A549 (cell line): ENCODE measurements around the gene FOXB2. TPM values are rescaled to one million over a fixed set of nuclear protein-coding genes. Genes with fewer than 3 reads are reported as not detected.

ENCODE experiments used
- ATAC-seq, 2 experiments: fragments of 200-7000 bp in 1 of 2; fragments of >200 bp in 1 of 2; cut with Nextera tagmentation in 1 of 2; cut with Tn5 transposase in 1 of 2; 3 replicates each; pipeline versions ENCODE4 v1.8.0 to v1.9.1; 2018 to 2020; ENCODE audit warnings: mild to moderate bottlenecking in 1 of 2, moderate library complexity in 1 of 2
- CTCF ChIA-PET: fragments of 300-600 bp; sonication (Branson Sonifier 250); formaldehyde crosslinking; extraction: SDS; loops from one replicate; lab custom pipeline; 2021; ENCODE audit warnings: antibody characterized with exemption, inconsistent platforms; lab: Yijun Ruan, JAX
- POLR2A ChIA-PET: fragments of 350-600 bp; formaldehyde crosslinking; extraction: SDS; loops from one replicate; lab custom pipeline; 2021; ENCODE audit warnings: antibody characterized with exemption, inconsistent platforms; lab: Yijun Ruan, JAX
- DNase-seq, 2 experiments: peaks; one replicate each; pipeline versions ENCODE4 v3.0.0 to v3.0.0-alpha.2; 2011 to 2016; ENCODE audit warnings: low read depth in 1 of 2, low spot score in 1 of 2
- FAIRE-seq: peaks from 2 replicates; lab custom pipeline; 2011; peaks lifted over from hg19 to GRCh38; lab: Jason Lieb, UNC
- H3K27ac ChIP-seq, 2 experiments: fragments of >200 bp; sonication (Bioruptor Twin); formaldehyde crosslinking; 3 replicates each; pipeline ENCODE4 v1.5.1; 2016 to 2017
- H3K4me1 ChIP-seq: fragments of >200 bp; sonication (Bioruptor Twin); formaldehyde crosslinking; 3 replicates; pipeline ENCODE4 v1.6.1; 2016
- H3K4me2 ChIP-seq: fragments of >200 bp; sonication (Bioruptor Twin); formaldehyde crosslinking; 3 replicates; pipeline ENCODE4 v1.6.1; 2016
- H3K4me3 ChIP-seq: fragments of >200 bp; sonication (Bioruptor Twin); formaldehyde crosslinking; 3 replicates; pipeline ENCODE4 v1.5.1; 2016
- H3K9me3 ChIP-seq: fragments of >200 bp; sonication (Bioruptor Twin); formaldehyde crosslinking; 3 replicates; pipeline ENCODE4 v1.6.1; 2016
- BHLHE40 ChIP-seq: IDR thresholded peaks from 2 replicates; pipeline ENCODE4 v1.6.1; 2012; ENCODE audit warnings: low read depth, low read length, inconsistent platforms
- CBX8 ChIP-seq: fragments of 200-600 bp; sonication (generic); IDR thresholded peaks from 2 replicates; pipeline ENCODE4 v1.6.1; 2016
- CHD4 ChIP-seq: fragments of 200-600 bp; sonication (generic); IDR thresholded peaks from 2 replicates; pipeline ENCODE4 v1.6.1; 2016; ENCODE audit warnings: antibody characterized with exemption, mild to moderate bottlenecking, borderline replicate concordance
- E2F6 ChIP-seq: IDR thresholded peaks from 2 replicates; pipeline ENCODE4 v1.6.1; 2012; ENCODE audit warnings: low read depth, borderline replicate concordance
- EHMT2 ChIP-seq: fragments of 200-600 bp; sonication (generic); IDR thresholded peaks from 2 replicates; pipeline ENCODE4 v1.6.1; 2016; ENCODE audit warnings: antibody characterized with exemption, low read depth, mild to moderate bottlenecking, moderate library complexity
- FOXS1 ChIP-seq: fragments of 250-450 bp; sonication (Bioruptor Pico); IDR thresholded peaks from 2 replicates; pipeline ENCODE4 v1.5.0; 2020; ENCODE audit warnings: mild to moderate bottlenecking, moderate library complexity
- HDAC2 ChIP-seq: fragments of 200-600 bp; sonication (generic); IDR thresholded peaks from 2 replicates; pipeline ENCODE4 v1.6.1; 2016
- HES2 ChIP-seq: fragments of >200 bp; sonication (Bioruptor Twin); formaldehyde crosslinking; IDR thresholded peaks from 2 replicates; pipeline ENCODE4 v1.6.1; 2016
- HEYL ChIP-seq: fragments of 250-450 bp; sonication (Bioruptor Pico); IDR thresholded peaks from 2 replicates; pipeline ENCODE4 v1.8.0; 2021; ENCODE audit warnings: mild to moderate bottlenecking, moderate library complexity
- JUN ChIP-seq, 2 experiments: fragments of >200 bp; sonication (Bioruptor Twin); formaldehyde crosslinking; IDR thresholded peaks; 2 replicates in 1 of 2; 3 replicates in 1 of 2; pipeline ENCODE4 v1.6.1; 2016 to 2017
- JUNB ChIP-seq: fragments of >200 bp; sonication (Bioruptor Twin); formaldehyde crosslinking; IDR thresholded peaks from 2 replicates; pipeline ENCODE4 v1.6.1; 2016
- MAX ChIP-seq: IDR thresholded peaks from 2 replicates; pipeline ENCODE4 v1.6.1; 2012
- MYC ChIP-seq: IDR thresholded peaks from 2 replicates; pipeline ENCODE4 v1.6.1; 2012; ENCODE audit warnings: mild to moderate bottlenecking, inconsistent platforms, low read length, improper control_type of control experiment, borderline replicate concordance
- NFE2L2 ChIP-seq: fragments of 150-350 bp; conservative IDR thresholded peaks from 2 replicates; pipeline ENCODE4 v1.6.1; 2014; ENCODE audit warnings: low read length
- NPAS2 ChIP-seq: fragments of 250-450 bp; sonication (Bioruptor Pico); IDR thresholded peaks from 2 replicates; pipeline ENCODE4 v1.8.0; 2022; ENCODE audit warnings: mild to moderate bottlenecking, moderate library complexity, borderline replicate concordance
- PBX3 ChIP-seq: IDR thresholded peaks from 2 replicates; pipeline ENCODE4 v1.6.1; 2012
- POLR2AphosphoS2 ChIP-seq: conservative IDR thresholded peaks from 2 replicates; pipeline ENCODE4 v1.6.1; 2012; ENCODE audit warnings: low read length, improper control_type of control experiment, inconsistent platforms
- RARB ChIP-seq: fragments of 250-450 bp; sonication (Bioruptor Pico); IDR thresholded peaks from 2 replicates; pipeline ENCODE4 v1.8.0; 2021; ENCODE audit warnings: mild to moderate bottlenecking, moderate library complexity
- REST ChIP-seq: fragments of 200-600 bp; sonication (generic); IDR thresholded peaks from 2 replicates; pipeline ENCODE4 v1.6.1; 2016; ENCODE audit warnings: antibody characterized with exemption, mild to moderate bottlenecking, moderate library complexity
- RFX5 ChIP-seq: fragments of 450-650 bp; IDR thresholded peaks from 2 replicates; pipeline ENCODE4 v1.7.1; 2014; ENCODE audit warnings: antibody characterized with exemption, mild to moderate bottlenecking, moderate library complexity
- SMC3 ChIP-seq: fragments of >200 bp; sonication (Bioruptor Twin); formaldehyde crosslinking; IDR thresholded peaks from 3 replicates; pipeline ENCODE4 v1.6.1; 2018; ENCODE audit warnings: inconsistent platforms
- TFCP2L1 ChIP-seq: fragments of 250-450 bp; sonication (Bioruptor Pico); IDR thresholded peaks from 2 replicates; pipeline ENCODE4 v1.5.0; 2021; ENCODE audit warnings: mild to moderate bottlenecking
- USF2 ChIP-seq: fragments of 450-650 bp; IDR thresholded peaks from 2 replicates; pipeline ENCODE4 v1.6.1; 2014; ENCODE audit warnings: antibody characterized with exemption
- ZC3H11A ChIP-seq: fragments of 450-650 bp; IDR thresholded peaks from 2 replicates; pipeline ENCODE4 v1.6.1; 2014; ENCODE audit warnings: antibody characterized with exemption, mild to moderate bottlenecking
- ZFP36 ChIP-seq: fragments of 450-650 bp; IDR thresholded peaks from 2 replicates; pipeline ENCODE4 v1.6.1; 2014; ENCODE audit warnings: borderline replicate concordance; ENCODE audit not compliant: partially characterized antibody
- WGBS: methylation state at CpG from one replicate; pipeline ENCODE4 v1.1.6; 2017; ENCODE audit errors: missing lambda C conversion rate; 5-methylcytosine and 5-hydroxymethylcytosine counted together
- polyA plus RNA-seq, 4 experiments: library from polyadenylated mRNA; depleted of rRNA in 3 of 4; stranded (reverse); fragments of >200 nt; fragmentation: RNase III in 1 of 4; extraction: RNeasy Plus Mini Kit Qiagen cat#74134 plus additional on column Dnase treatment in 1 of 4; gene quantifications; 2 replicates in 3 of 4; 3 replicates in 1 of 4; pipeline ENCODE4 v1.2.3, GENCODE V29; 2011 to 2017

The FOXB2 gene
- polyA plus RNA-seq, 2 of the 4 experiments (the other 2 are of a cell fraction) = not detected

- no peaks in the 10 kb centered on the region for H3K9me3 ChIP-seq
- FAIRE-seq (no peak), DNase-seq (no peak), ATAC-seq (no peak)
- 73% methylated on average over 4 of the region's 4 CpGs for WGBS
- no peak overlapping the region for H3K4me2 ChIP-seq
- POLR2A ChIA-PET = no interaction called here
- CTCF ChIA-PET = interaction anchor here (1.0 to 1.9 kb wide), 2 partner anchors 10 to 195 kb away, joined by 3 to 10 read pairs; no protein-coding TSS in a partner anchor
- no peaks in the 10 kb centered on the region for H3K4me1 ChIP-seq
- TF ChIP-seq JUNB (no peak), PBX3 (no peak), HDAC2 (no peak)
- H3K4me3 ChIP-seq = no peak overlapping the region
- H3K27ac ChIP-seq = no peak overlapping the region
These were observed 14.2 kb upstream of the FOXB2 start for GRCh38 chr9:77005216-77005615.

- 57% methylated on average over 5 of the region's 5 CpGs for WGBS
- ChIA-PET CTCF (interaction anchor here (0.5 to 4.2 kb wide), 8 partner anchors 11 to 636 kb away, joined by 3 to 22 read pairs (median 3); no protein-coding TSS in a partner anchor), POLR2A (no interaction called here)
- TF ChIP-seq SMC3 (no peak), PBX3 (no peak), NFE2L2 (no peak), EHMT2 (no peak), JUN (IDR thresholded peaks at IDR 0.05) (no peak), FOXS1 (CRISPR knock-in tag) (no peak), CHD4 (no peak), RFX5 (no peak), RARB (no peak), CBX8 (no peak), NPAS2 (no peak), ZC3H11A (no peak), ZFP36 (no peak), HEYL (CRISPR knock-in tag) (no peak), MYC (no peak), BHLHE40 (no peak), HES2 (no peak)
- FAIRE-seq (no peak), ATAC-seq (0 out of 6 replicates have a peak, but pooled peaks of 1 of the 2 experiments have one; percentile 42), DNase-seq (no peak)
- no peak overlapping the region for H3K4me2 ChIP-seq
- no peaks in the 10 kb centered on the region for H3K9me3 ChIP-seq
- no peak overlapping the region for H3K27ac ChIP-seq
- H3K4me1 ChIP-seq = peaks cover 19% of the 10 kb centered on the region; the same call in 2 of the 3 replicates
- no peak overlapping the region for H3K4me3 ChIP-seq
These were observed 8.9 kb upstream of the FOXB2 start for GRCh38 chr9:77010527-77010926.

- DNase-seq (peak in 1 of 2 experiments; percentile 61), FAIRE-seq (no peak), ATAC-seq (peak; percentile 70 to 89)
- H3K4me2 ChIP-seq = peak overlapping the region; percentile 66
- no peak overlapping the region for H3K27ac ChIP-seq
- WGBS = 37% methylated on average over 31 of the region's 42 CpGs
- no peaks in the 10 kb centered on the region for H3K9me3 ChIP-seq
- peak overlapping the region; percentile 25; the same call in 2 of the 3 replicates for H3K4me3 ChIP-seq
- ChIA-PET CTCF (interaction anchor here (3.9 kb wide), 1 partner anchor 201 kb away, joined by 22 read pairs; no protein-coding TSS in a partner anchor), POLR2A (no interaction called here)
- peaks cover 22% of the 10 kb centered on the region; the same call in 2 of the 3 replicates for H3K4me1 ChIP-seq
- TF ChIP-seq SMC3 (peak; percentile 58), TFCP2L1 (CRISPR knock-in tag) (no peak), E2F6 (no peak), MAX (0 out of 2 replicates have a peak, but pooled peaks have one; percentile 22), CHD4 (no peak), REST (no peak), MYC (no peak), USF2 (no peak), POLR2AphosphoS2 (no peak)
These were observed 7.3 kb upstream of the FOXB2 start for GRCh38 chr9:77011973-77012821.
